Forelimb muscle (tissue), 1 donor: ENCODE data around the gene PRTN3. TPM values are rescaled to one million over a fixed set of nuclear protein-coding genes. Genes with fewer than 3 reads are reported as not detected.

ENCODE experiments used
- DNase-seq: peaks from one replicate; pipeline ENCODE4 v3.0.0-alpha.2; 2013; ENCODE audit warnings: low read depth
- polyA plus RNA-seq: library from polyadenylated mRNA; unstranded; fragments of 120-200 nt; gene quantifications from one replicate; pipeline ENCODE4 v1.2.1, GENCODE V29; 2013; ENCODE audit not compliant: insufficient read length

Gene PRTN3, protein sequence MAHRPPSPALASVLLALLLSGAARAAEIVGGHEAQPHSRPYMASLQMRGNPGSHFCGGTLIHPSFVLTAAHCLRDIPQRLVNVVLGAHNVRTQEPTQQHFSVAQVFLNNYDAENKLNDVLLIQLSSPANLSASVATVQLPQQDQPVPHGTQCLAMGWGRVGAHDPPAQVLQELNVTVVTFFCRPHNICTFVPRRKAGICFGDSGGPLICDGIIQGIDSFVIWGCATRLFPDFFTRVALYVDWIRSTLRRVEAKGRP
- polyA plus RNA-seq = 2.6 TPM

DNA sequence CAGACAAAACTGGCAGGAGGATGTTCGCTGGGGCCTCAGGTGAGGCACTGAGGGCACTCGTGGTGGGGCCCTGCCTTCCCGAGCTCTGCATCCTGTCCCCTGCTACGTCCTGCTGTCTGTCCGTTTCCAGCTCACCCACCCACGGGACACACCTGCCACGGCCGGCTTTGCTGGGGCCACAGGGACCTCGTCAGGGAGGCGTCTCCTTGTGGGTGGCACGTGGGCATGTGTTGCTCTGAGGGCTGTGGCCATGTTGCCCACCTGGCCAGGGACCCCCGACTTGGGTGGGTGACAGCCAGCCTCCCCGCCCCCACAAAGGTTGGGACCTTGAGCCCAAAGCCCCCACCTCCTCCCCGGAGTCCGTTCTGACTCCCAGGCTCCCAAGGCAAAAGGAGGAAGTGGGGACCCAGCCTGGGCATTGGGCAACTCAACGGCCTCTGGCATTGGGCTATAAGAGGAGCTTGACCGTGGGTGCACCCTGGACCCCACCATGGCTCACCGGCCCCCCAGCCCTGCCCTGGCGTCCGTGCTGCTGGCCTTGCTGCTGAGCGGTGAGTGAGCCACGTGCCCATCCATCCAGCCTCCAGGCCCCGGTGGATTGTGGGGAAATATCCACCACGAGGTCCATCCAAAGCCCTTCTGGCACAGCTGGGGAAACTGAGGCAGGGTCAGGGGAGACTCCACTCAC, at the start of gene PRTN3:
Gene PRTN3, plus strand, starts transcription at position 481 of the 688 bp plus-strand sequence. Its CDS starts 10 bp downstream, at position 491.
- no peak for DNase-seq

DNA sequence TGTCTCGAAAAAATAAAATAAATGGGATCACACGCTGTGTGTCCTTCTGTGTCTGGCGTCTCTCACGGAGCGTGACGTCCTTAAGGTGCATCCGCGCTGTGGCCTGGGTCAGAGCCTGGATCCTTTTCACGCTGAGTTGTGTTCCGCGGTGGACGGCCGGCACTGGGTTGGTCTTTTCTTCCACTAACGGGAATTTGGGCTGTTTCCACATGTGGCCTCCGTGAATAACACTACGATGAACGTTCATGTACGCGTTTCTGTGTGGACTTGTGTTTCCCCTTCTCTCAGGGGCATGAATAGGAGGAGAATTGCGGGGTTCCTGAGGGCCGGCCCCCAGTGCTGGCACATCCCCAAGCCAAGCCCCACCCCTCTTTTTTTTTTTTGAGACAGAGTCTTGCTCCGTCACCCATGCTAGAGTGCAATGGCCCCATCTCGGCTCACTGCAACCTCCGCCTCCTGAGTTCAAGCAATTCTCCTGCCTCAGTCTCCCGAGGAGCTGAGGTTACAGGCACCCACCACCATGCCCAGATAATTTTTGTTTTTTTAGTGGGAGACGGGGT, 49.7 kb upstream of the PRTN3 start:
- no peak for DNase-seq

DNA sequence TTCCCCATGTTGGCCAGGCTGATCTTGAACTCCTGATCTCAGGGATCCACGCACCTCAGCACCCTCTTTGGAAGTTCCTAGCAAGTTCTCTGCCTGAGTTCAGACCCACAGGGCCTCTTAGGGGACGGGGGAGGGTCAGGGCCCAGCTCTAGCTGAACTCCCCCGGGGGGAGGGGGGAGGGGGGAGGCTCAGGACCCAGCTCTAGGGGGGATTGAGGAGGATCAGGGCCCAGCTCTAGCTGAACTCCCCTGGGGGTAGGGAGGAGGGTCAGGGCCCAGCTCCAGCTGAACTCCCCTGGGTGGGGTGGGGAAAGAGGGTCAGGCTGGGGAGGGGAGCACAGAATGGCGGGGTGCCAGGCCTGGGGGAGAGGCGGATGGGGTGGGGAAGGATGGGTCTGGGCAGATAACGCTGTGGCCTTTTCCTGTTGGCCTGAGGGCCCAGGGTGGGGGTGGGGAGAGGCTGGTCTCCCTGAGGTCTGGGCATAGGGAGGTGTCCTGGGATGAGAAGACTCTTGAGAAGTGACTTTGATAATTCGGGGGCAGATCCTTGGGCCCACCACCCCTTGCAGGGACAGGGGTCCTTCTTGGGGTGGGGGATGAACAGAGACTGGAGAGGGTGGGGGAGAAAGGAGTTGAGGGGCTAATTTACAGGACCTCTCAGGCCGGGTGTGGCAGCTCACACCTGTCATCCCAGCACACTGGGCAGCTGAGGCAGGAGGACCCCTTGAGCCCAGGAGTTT, 49.1 kb upstream of the PRTN3 start:
- no peak for DNase-seq

DNA sequence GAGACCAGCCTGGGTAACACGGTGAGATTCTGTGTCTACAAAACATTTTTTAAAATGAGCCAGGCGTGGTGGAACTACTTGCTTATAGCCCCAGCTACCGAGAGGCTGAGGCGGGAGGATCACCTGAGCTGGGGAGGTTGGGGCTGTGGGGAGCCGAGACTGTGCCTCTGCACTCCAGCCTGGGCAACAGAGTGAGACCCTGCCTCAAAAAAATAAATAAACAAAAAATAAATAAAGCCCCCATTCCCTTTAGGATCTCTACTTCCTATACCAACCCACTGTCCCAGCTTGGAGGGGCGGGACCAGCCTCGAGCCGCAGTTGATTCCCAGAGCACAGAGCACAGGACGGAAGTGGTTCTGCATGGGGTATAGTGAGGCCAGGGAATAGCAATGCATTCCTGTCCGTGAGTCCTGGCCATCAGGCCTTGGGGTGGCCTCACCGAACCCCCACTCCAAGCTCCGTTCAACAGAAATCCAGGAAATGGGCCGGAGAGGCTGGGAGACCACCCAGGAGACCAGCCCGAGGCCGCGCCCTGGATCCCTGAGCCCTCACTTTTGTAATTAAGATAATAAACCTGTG, 48.4 kb upstream of the PRTN3 start:
- DNase-seq = no peak

DNA sequence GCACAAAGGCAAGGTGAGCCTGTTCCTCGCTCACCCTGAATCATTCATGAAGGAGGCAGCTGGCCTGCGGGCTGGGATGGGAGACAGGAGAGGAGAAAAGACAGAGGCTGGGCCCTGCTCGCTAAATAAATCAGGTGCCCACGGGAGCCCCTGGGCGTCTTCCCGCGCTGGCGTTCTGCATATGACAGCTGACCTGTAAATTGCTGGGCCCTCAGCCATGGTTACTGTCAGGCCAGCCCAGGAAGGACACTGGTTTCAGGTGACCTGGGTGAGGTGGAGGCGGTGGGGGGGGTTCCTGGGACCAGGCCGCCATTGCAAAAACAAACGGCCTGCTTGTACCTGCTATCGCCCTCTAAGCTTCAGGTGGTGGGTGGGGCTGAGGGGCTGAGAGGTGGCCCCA, 47.0 kb upstream of the PRTN3 start:
- DNase-seq = no peak

DNA sequence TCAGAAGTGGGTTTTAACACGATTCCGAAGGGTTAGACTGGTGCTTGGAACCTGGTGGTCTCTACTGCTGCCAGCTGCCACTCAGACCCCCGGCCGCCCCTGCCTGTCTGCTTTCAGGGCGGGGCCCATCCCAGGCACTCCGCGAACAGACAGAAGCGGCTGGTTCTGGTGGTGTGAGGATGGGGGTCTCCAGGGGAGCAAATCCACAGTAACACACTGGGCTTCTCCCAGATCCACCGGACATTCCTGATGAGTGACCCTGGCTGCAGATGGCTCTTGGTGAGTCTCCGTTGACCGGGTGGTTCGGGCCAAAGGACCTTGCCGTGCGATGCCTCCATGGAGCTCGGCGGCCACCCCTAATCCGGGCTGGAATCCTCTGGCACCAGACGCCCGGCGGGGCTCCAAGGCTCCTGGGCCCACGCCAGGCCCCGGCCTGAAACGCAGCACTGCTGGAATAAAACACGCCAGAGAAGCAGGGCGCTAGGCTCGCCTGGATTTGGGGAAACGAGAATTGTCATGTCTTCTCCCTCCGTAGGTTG, 45.7 kb upstream of the PRTN3 start:
- DNase-seq = no peak

DNA sequence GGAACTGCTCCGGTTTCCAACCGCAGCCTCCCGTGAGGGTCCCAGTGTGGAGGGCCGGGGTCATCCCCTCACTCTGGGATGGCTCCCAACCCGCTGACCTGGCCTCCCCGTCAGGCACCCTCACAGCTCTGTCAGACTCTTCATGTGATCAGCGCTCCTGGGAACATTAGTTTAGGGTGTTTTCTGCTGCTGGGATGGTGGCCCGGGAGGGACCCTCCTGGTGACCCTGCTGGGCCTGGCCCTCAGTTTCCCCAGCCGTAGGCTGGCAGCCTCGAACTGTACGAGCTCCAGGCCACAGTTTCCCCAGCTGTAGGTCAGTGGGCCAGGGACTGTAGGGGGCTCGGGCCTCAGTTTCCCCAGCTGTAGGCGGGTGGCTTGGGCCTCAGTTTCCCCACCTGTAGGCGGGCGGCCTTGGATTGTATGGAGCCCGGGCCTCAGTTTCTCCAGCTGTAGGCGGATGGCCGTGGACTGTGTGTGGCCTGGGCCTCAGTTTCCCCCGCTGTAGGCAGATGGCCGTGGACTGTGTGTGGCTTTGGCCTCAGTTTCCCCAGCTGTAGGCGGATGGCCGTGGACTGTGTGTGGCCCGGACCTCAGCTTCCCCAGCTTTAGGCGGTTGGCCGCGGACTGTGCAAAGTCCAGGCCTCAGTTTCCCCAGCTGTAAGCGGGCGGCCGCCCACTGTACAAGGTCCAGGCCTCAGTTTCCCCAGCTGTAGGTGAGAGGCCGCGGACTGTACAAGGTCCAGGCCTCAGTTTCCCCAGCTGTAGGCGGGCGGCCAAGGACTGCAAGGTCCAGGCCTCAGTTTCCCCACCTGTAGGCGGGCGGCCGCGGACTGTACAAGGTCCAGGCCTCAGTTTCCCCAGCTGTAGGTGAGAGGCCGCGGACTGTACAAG, 44.9 kb upstream of the PRTN3 start:
- DNase-seq = no peak

DNA sequence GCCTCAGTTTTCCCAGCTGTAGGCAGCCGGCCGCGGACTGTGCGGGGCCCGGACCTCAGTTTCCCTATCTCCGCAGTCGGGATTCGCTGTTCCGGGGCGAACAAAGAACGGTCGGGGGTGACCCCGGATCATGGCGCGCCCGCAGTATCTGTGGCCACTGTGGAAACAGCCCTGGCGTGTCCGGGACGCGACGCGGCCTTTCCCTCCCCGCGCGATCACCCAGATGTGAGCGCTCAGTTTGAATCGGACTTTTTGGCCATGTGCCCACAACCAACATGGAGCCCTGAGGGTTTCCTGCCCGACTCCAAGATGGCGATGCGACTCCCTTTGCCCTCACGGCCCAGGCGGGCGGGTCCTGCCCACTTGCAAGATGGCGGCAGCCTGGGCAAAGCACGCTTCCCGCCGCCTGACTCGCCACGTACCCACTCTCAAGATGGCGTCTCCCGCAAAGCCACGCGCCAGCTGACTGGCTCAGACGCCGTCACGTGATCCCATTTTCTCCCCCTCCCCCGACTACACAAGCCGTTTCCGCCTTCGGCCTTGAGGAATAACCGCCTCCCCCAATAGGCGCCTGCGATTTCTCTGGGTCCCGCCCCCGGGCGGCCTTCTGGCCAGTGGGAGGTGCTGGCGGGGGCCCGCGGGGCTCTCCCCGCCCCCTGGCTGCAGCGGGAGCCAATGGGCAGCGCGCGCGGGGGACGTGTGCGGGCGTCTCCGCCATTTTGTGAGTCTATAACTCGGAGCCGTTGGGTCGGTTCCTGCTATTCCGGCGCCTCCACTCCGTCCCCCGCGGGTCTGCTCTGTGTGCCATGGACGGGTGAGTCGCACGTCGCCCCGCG, 43.9 kb upstream of the PRTN3 start, which contains the start of gene PTBP1:
Gene PTBP1, plus strand, starts transcription at position 761 of the 836 bp plus-strand sequence. Its CDS starts 46 bp downstream, at position 807.
- DNase-seq = peak; percentile 100

DNA sequence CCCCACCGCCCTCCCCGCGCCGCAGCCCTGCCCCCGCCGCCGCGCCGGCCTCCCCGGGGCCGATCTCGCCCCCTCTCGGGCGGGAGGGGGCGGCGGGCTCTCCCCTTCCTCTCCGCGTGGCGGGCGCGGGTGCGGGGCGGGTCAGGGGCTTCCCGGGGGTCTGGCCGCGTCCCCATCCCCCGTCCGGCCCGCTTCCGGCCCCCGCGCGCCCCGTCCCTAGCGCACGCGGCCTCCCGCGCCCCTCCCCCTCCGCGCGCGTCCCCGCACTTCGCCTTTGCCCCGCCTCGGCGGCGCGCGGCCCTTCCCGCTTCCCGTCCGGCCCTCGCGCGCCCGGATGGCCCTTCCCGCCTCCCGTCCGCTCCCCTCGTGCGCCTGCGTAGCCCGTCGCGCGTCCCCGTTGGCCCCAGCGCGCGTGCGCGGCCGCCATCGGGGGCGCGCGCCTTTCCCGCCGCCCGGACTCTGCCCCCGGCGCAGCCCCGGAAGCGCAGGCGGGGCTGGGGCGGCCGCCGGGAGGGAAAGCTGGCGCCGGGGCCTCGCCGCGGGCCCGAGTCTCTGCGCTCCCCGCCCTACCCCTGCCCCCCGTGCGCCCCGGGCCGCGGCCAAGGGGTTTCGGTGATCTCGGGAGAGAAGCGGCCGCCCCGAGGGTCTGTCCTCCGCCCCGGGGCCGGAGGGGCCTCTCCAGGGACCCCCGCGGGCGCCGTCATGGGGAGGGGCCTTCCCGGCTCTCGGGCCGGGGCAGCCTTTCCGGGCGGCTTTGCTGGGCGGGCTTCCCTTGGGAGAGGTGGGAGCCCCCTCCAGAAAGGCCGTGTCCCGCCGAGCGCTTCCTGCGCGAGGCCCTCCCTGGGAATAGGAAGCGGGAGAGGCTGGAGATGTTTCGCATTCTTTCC, 43.0 kb upstream of the PRTN3 start:
- DNase-seq = peak; percentile 71

DNA sequence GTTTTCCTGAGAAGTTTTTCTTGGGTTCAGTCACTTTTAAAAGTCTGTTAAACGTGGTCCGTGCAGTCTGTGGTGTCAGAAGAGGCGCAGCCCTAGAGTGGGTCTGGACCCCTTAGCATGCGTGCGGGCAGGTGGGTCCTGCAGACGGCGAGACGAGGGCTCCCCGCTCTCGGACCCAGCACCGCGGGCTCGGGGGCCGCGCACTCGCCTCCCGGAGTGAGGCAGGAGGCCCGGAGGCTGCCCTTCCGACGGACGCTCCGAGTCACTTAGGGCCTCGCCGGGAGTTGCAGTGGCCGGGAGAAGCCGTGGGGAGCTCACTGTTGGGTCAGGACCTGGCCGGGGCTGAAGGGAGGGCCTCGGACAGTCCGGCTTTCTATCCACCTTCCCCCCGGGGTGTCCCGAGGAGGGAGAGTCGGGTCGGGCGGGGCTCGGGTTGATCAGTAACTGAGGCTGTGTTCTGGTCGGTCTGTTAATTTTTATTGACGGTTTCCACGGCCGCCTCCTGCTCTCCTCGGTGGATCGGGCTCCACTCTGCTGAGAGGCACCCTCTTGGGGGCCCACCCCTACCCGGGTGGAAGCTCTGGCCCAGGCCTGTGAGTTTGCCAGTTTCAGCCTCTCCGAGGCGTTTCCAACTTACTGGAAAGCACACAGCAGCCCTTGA, 42.3 kb upstream of the PRTN3 start:
- no peak for DNase-seq

DNA sequence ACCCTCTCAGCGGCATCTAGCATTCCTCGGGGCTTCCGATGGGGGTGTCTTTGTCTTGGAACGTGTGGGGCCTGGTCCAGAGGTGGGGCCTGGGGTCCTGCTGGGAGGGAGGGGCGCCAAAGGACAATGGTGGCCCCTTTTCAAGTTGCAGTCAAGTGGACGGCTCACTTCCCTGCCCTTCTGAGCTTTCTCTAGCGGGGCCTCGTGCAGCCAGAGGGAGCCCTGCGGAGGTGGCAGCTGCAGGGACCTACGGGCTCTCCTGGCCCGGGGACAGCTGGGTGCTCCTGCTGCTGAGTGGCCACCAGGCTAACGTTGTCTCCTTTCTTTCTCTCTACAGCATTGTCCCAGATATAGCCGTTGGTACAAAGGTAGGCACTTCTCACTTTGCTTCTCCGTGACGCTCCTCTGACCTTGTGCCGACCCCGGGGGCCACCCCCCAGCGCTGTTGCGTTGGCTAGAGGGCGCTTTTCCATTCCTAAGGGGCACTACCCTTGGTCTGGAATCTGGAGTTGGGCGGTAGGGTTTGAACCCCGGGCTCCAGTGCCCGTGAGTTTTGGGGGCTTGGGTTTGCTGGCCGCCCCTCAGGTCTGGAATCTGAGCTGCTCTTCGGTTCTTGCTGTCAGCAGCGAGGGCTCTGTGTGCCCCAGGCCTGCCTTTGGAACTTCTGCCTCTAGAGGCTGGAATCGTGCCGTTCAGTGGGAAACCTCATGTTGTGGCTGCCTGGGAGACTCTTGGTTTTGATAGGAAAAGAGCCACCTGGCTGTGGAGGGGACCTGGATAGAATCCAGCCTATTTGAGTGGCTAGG, 41.5 kb upstream of the PRTN3 start:
- DNase-seq = no peak

DNA sequence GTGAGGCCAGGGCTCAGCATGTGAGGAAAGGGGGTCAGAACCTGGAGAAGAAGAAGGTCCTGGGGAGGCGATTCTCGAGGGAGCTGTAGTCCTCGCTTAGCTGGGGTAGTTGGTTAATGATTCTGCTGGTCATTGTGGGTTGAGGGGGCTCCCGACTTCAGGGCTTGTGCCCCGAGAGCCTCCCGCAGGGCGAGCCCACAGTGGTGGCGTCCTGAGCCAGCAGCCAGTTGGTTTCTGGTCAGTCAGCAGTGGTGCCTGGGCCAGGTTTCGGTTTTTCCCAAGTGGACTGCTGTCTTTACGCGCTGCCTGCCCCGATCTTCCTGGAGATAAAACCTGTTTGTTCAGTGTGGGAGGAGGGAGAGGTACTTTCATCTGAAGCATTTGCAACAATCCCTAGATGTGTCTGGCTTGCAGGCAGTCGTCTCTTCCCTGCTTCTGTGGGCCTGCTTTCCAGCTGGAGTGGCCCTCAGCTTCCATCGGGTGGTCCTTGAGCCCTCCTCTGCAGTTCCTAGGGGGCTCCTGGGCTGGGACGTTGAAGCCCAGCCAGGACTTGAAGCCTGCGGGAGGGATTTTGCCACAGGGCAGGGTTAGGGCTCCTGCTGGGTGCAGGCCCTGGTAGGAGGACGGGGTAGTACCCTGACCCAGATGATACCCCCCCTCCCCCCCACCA, 40.3 kb upstream of the PRTN3 start:
- DNase-seq = no peak

DNA sequence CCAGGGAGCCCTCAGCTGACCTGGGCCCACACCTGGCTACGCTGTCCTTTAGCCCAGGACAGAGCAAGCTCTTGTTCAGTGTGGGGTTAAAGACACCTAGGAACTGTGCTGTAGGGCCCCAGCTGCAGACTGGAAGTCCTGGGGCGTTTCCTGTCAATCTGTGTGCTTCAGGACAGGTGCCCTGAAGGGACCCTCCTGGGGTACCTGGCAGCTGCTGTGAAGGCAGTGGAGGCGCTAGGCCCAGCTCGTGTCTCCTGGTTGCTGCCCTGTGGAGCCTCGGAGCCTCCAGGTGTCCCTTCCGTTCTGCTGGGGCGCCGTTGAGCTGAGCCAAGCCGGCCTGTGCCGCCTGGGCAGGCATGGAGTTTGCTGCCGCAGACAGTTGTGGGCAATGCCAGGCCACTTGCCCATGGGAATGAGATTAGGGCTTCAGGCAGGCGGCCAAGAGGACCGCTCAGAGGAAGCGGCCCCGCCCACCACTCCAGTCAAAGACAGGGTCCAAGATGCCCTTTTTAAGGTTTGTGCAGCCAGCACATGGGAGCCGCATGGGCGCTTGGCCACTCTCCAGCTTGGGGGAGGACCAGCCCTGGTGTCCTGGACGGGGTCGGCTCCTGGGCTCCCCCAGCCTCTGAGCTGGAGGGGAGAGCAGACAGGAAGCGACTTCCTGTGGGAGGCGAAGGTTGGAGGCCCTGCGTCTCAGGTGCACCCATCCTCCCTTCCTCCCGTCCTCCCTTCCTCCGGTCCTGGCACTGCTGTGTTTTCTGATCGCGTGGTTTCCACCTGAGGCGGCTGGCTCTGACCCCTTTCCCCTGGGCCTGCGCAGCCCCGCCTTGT, 39.6 kb upstream of the PRTN3 start:
- no peak for DNase-seq

DNA sequence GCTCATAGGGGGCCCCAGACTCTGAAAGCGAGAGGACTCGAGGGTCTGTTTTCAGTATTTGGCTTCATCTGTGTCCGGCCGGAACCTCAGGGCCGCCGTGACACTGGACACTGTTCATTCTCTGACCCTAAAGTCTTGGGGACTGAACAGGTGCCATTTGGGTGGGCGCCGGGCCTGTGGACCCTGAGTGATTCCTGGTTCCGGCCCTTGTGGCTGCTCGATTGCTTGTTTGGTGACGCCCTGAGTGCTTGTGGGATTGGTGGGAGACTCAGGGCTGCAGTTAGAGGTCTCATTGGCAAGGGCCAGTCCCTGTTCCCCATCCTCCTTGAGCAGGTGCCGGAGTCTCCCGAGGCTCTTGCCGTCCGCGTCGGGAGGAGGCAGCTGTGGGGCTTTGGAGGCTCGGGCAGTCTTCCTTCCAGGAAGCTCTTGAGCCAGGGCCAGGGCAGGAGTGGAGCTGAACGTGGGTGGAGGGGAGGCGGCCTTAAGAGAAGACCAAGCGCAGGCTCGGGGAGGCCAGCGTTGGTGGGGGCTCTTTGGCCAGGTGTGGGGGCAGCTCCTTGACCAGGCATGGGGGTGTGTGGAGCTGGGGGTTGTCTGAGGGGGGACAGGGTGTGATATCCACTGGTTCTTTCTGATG, 38.8 kb upstream of the PRTN3 start:
- DNase-seq = no peak

DNA sequence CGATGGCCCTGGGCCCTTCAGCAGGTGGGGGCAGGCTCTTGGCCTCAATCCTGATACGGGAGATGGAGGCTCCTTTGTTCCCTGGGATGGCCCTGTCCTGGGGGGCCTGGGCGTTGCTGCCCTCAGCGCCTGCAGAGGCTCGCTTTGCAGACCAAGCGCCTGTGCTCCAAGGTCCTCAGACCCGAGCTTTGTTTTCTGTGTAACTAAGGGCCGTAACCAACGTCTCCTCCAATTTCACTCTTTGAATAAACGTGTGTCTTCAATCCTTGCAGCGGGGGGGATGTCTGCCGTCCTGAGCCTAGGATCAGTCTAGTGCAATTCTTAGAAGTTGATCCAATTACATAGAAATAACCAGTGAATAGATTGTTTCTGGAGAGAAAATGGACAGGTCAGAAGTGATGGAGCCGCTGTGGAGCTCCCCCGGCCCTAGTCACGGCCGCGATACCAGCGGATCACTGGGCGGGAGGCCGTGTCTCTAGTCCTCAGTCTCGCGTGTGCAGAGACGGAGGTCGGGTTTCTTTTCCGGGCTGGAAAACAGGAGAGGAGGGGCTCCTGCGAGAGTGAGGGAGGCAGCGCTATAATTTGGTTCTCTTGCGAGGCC, 38.2 kb upstream of the PRTN3 start:
- DNase-seq = no peak
